Mammary epithelial cell (primary cell): ENCODE results near the gene ARHGAP15.

Source experiments
- EZH2 ChIP-seq: IDR thresholded peaks from 2 replicates; pipeline ENCODE4 v1.6.1; 2012; ENCODE audit warnings: low read length, inconsistent platforms, borderline replicate concordance
- TF ChIP-seq, protein P1 (sequence below), 2 donors: IDR thresholded peaks in 1 of 2; conservative IDR thresholded peaks in 1 of 2; 2 replicates each; pipeline ENCODE4 v1.5.1; 2011 to 2012; ENCODE audit warnings: inconsistent platforms in 2 of 2, low read length in 2 of 2, mild to moderate bottlenecking in 2 of 2, control low read depth in 1 of 2, low read depth in 1 of 2; ENCODE audit not compliant: insufficient read depth in 1 of 2; ENCODE audit errors: extremely low read depth in 1 of 2

DNA sequence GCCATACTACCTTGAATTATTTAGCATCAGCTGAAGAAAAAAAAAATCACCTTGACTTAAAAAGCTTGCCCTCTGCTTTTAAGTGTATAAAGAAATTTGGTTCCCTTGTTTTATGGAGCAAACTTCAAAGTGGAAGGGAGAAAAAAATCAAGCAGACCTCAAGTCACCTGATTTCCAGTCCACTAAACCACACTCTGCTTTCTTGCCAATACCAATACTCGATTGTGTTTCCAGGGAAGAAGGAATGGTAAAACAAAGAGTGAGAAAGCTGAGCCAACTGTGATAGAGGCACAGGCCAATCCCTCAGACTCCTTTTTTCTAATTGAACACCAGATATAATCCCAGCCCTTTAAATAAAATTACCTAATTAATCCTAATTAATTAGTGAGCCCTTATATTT, 587.3 kb downstream of the ARHGAP15 start:
- TF ChIP-seq EZH2: no peak
- TF ChIP-seq, protein P1, sequence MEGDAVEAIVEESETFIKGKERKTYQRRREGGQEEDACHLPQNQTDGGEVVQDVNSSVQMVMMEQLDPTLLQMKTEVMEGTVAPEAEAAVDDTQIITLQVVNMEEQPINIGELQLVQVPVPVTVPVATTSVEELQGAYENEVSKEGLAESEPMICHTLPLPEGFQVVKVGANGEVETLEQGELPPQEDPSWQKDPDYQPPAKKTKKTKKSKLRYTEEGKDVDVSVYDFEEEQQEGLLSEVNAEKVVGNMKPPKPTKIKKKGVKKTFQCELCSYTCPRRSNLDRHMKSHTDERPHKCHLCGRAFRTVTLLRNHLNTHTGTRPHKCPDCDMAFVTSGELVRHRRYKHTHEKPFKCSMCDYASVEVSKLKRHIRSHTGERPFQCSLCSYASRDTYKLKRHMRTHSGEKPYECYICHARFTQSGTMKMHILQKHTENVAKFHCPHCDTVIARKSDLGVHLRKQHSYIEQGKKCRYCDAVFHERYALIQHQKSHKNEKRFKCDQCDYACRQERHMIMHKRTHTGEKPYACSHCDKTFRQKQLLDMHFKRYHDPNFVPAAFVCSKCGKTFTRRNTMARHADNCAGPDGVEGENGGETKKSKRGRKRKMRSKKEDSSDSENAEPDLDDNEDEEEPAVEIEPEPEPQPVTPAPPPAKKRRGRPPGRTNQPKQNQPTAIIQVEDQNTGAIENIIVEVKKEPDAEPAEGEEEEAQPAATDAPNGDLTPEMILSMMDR (conservative IDR thresholded peaks at IDR 0.05 in 1 of 2, IDR thresholded peaks at IDR 0.05 in 1 of 2; ENCODE audit: extremely low read depth in 1 of 2, insufficient read depth in 1 of 2, low read depth in 1 of 2, low read length in 2 of 2): no peak
